Neural crest cell (in vitro differentiated cells): Measurements from ENCODE around the gene LIPC. TPM values are rescaled to one million over a fixed set of nuclear protein-coding genes. Genes with fewer than 3 reads are reported as not detected.

Experiments
- DNase-seq: peaks from one replicate; pipeline ENCODE4 v3.0.0; 2021; ENCODE audit warnings: low read depth, mixed read lengths, low spot score
- H3K27ac Mint-ChIP-seq: one replicate; pipeline ENCODE4 v1.8.0; 2021; ENCODE audit warnings: mild to moderate bottlenecking, mixed read lengths; ENCODE audit not compliant: unreplicated experiment
- H3K27me3 Mint-ChIP-seq: 2 replicates; pipeline ENCODE4 v1.8.0; 2021; ENCODE audit warnings: low read depth, mild to moderate bottlenecking, mixed read lengths
- H3K36me3 Mint-ChIP-seq: 2 replicates; pipeline ENCODE4 v1.8.0; 2021; ENCODE audit warnings: low read depth, mild to moderate bottlenecking, mixed read lengths
- H3K4me1 Mint-ChIP-seq: 2 replicates; pipeline ENCODE4 v1.8.0; 2021; ENCODE audit warnings: mixed read lengths
- H3K4me3 Mint-ChIP-seq: one replicate; pipeline ENCODE4 v1.8.0; 2021; ENCODE audit warnings: mild to moderate bottlenecking, mixed read lengths
- H3K9me3 Mint-ChIP-seq: 2 replicates; pipeline ENCODE4 v1.8.0; 2021; ENCODE audit warnings: mixed read lengths
- total RNA-seq: library from RNA; stranded (reverse); gene quantifications from 2 replicates; pipeline ENCODE4 v1.2.1, GENCODE V29; 2021
- TF ChIP-seq, protein P1 (sequence below): fragments of 200-600 bp; sonication (generic); conservative IDR thresholded peaks from 2 replicates; pipeline ENCODE4 v1.5.0; 2021; ENCODE audit warnings: antibody characterized with exemption, mild to moderate bottlenecking

LIPC gene
- total RNA-seq, 1 donor from 2014 or later = not detected

DNA sequence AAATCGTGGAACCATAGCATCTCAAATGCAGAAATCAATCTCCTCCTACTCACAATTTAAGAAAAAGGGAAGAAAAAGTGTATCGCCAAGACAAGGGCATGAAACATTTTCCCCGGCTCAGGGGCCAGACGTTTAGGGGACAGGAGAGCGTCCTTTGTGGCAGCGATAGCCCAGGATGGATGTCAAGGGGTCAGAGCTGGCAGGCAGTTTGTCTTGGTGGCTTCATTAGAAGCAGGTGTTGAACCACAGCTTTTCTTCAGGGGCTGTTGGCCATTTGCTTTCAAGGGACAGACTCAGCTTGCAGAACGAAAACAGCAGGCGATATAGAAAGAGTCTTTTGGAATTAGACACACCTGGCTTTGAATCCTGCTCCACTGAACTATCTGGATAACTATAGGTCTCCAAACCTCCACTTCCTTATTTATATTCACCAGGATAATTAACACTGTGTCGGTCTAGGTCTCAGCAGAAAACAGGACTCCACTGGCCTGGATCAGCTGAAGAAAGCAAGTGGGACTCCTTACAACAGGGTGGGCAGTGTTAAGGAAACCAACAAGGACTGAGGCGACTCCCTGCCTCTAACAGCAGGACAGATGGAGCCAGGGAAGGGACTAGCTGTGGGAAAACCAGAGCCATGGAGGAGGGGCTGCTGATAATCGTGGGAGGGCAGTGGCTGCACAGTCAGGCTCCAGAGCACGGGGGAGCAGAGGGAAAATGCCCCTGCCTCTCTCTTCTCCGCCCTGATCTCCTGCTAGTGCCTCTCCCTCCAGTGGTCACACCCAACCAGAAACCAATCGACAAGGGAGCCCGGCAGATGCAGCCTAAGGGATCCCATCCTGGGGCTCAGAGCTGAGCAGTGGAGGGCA is 123.6 kb downstream of the LIPC start:
- TF ChIP-seq, protein P1, sequence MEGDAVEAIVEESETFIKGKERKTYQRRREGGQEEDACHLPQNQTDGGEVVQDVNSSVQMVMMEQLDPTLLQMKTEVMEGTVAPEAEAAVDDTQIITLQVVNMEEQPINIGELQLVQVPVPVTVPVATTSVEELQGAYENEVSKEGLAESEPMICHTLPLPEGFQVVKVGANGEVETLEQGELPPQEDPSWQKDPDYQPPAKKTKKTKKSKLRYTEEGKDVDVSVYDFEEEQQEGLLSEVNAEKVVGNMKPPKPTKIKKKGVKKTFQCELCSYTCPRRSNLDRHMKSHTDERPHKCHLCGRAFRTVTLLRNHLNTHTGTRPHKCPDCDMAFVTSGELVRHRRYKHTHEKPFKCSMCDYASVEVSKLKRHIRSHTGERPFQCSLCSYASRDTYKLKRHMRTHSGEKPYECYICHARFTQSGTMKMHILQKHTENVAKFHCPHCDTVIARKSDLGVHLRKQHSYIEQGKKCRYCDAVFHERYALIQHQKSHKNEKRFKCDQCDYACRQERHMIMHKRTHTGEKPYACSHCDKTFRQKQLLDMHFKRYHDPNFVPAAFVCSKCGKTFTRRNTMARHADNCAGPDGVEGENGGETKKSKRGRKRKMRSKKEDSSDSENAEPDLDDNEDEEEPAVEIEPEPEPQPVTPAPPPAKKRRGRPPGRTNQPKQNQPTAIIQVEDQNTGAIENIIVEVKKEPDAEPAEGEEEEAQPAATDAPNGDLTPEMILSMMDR = no peak
- peaks cover 30% of the 10 kb centered on the region for H3K4me1 Mint-ChIP-seq
- no peaks in the 10 kb centered on the region for H3K27me3 Mint-ChIP-seq
- H3K36me3 Mint-ChIP-seq = no peaks in the 10 kb centered on the region
- H3K27ac Mint-ChIP-seq = no peak overlapping the region
- no peak for DNase-seq
- H3K9me3 Mint-ChIP-seq = no peaks in the 10 kb centered on the region
- H3K4me3 Mint-ChIP-seq = no peak overlapping the region

DNA sequence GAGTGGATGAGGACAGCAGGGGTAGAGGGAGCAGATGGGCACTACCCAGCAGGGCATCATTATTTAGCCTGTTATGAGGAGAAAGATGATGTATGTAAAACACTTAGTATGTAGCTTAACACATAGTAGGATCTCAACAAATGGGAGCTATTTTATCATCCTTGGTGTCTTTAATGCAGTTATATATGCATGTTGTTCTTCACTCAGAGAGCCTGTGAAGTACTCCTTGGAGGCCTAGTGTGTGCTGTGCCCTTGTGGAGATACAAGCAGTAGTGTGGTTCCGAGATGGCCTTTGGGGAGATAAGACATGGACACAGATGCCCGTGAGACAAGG is 124.2 kb downstream of the LIPC start:
- no peak for DNase-seq
- no peaks in the 10 kb centered on the region for H3K27me3 Mint-ChIP-seq
- H3K9me3 Mint-ChIP-seq = no peaks in the 10 kb centered on the region
- H3K36me3 Mint-ChIP-seq = no peaks in the 10 kb centered on the region
- TF ChIP-seq, protein P1 = no peak
- peaks cover 30% of the 10 kb centered on the region for H3K4me1 Mint-ChIP-seq
- H3K4me3 Mint-ChIP-seq = no peak overlapping the region
- H3K27ac Mint-ChIP-seq = no peak overlapping the region

DNA sequence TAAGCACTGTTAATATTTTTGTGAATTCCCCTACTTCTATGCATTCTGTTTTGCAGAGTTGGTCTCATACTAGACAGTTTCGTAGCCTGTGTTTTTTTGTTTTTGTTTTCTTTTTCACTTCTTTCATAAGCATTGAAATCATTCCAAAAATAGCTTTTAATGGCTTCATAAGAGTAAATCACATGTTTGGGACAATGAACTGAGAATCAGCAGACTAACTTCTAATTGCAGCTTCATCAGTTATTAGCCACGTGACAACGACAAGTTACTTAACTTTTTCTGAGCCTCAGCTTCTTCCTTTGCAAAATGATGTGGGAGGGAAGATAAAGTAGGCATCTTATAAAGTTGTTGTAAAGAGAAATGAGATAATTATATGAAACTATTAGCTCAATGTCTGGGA is 124.8 kb downstream of the LIPC start:
- Mint-ChIP-seq H3K27me3 (no peaks in the 10 kb centered on the region), H3K4me3 (no peak overlapping the region), H3K4me1 (peaks cover 25% of the 10 kb centered on the region), H3K9me3 (no peaks in the 10 kb centered on the region), H3K27ac (no peak overlapping the region), H3K36me3 (no peaks in the 10 kb centered on the region)
- TF ChIP-seq, protein P1 = no peak
- DNase-seq = no peak

DNA sequence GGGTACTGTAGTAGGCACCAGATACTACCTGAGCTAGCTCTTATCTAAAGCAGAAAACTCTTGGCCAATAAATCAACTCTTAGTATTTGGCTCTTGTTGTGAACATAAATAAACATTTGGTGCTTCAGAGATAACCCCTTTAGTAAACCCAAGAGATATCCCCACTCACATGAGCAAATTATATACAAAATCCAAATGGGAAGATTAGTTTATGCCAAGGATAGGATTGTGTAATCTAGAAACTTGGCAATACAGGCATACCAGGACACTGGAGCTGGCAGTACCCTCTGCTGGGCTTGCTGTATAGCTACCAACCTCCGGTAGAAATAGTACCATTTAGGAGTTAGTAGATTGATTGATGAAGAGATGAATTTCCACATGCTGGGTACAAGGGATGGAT is 127.0 kb downstream of the LIPC start:
- Mint-ChIP-seq H3K9me3 (no peaks in the 10 kb centered on the region), H3K4me1 (peaks cover 9% of the 10 kb centered on the region), H3K4me3 (no peak overlapping the region), H3K27me3 (no peaks in the 10 kb centered on the region), H3K36me3 (no peaks in the 10 kb centered on the region), H3K27ac (no peak overlapping the region)
- no peak for DNase-seq
- TF ChIP-seq, protein P1 = no peak

DNA sequence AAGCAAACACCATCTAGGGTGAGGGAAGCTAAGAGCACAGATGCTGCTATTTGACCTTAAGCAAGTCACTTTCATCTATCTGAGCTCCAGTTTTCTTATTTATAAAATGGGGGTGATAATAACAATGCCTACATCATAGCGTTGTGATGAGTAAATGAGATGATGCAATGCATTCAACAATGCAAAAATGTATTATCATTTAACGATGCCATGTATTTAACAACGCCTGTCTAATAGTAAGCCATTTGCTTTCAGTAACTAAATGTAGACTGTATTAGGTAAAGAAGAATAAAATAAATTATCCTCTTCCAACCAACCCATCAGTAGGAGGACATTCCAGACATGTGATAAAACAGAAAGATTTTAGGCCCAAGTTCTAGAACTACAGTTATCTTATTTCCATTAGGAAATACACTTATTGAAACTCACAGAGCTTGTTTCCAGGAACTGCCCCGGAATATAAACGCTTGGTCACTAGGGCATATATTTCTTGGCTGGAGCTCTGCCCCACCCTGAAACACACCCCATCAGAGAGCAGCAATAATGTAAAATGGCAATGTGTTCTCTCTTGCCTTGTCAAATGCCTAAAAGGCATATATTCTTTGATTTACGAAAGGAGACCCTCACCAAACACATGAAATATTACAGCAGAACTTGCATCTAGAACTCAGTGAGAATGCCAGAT is 128.3 kb downstream of the LIPC start:
- H3K36me3 Mint-ChIP-seq = no peaks in the 10 kb centered on the region
- H3K27me3 Mint-ChIP-seq = no peaks in the 10 kb centered on the region
- DNase-seq = no peak
- TF ChIP-seq, protein P1 = no peak
- no peak overlapping the region for H3K4me3 Mint-ChIP-seq
- H3K27ac Mint-ChIP-seq = no peak overlapping the region
- H3K4me1 Mint-ChIP-seq = peaks cover 6% of the 10 kb centered on the region
- no peaks in the 10 kb centered on the region for H3K9me3 Mint-ChIP-seq
